ENCODE measurements around the gene AP4B1. TPM values are rescaled to one million over a fixed set of nuclear protein-coding genes. Genes with fewer than 3 reads are reported as not detected.

The AP4B1 gene
- total and polyA plus RNA-seq, 9 of the 15 experiments (the other 6 are each of a cell fraction or from before 2014, with no cell fraction given) = 15.8 to 36.5 (median 24.6) TPM

DNA sequence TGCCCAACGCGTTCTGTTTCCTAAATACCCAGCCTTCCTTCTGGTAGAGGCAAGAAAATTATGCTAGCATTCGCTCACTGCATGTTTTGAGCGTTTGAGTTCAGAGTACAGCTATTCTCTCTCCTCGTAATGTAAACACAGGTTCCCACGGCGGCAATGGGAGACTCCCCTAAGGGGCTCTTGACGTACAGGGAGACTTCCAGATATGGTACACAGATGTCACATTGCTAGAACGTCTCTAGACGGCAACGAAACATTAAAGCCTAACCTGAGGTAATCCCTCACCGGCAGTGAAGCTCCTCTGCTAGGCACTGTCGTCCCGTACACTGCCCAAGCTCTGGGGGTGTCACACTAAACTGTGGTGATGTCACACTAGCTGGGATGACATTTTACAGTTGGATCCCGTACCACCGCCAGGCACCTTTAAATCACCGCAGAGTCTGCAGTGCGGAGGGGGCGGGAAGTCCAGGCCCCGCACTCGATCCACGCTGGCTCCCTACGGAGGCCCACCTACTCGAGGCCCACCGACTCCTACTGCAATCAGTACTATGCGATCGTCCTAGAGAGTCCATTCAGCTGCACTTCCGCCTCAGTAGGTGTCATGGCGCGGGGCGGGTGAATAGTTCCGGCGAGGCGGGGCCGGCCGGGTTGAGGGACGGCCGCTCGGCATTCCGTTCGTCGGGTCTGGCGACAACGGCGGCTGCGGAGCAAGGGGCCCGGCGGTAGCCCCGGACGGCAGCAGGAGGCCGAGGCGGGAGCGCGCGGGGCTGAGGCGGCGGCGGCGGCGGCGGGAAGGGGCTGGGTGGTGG, 24.5 kb upstream of the AP4B1 start, which contains the start of gene HIPK1 (continued):
- TF ChIP-seq, protein P1, sequence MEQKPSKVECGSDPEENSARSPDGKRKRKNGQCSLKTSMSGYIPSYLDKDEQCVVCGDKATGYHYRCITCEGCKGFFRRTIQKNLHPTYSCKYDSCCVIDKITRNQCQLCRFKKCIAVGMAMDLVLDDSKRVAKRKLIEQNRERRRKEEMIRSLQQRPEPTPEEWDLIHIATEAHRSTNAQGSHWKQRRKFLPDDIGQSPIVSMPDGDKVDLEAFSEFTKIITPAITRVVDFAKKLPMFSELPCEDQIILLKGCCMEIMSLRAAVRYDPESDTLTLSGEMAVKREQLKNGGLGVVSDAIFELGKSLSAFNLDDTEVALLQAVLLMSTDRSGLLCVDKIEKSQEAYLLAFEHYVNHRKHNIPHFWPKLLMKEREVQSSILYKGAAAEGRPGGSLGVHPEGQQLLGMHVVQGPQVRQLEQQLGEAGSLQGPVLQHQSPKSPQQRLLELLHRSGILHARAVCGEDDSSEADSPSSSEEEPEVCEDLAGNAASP (IDR thresholded peaks at IDR 0.05) = no peak
- TF ChIP-seq CREBBP (IDR thresholded peaks at IDR 0.05; ENCODE audit: low read depth, low read length) = no peak
- peak; percentile 23; the same call in 1 of the 2 replicates for TF ChIP-seq ZC3H11A (IDR thresholded peaks at IDR 0.05; ENCODE audit: low read depth, low read length)
- TF ChIP-seq, protein P2, sequence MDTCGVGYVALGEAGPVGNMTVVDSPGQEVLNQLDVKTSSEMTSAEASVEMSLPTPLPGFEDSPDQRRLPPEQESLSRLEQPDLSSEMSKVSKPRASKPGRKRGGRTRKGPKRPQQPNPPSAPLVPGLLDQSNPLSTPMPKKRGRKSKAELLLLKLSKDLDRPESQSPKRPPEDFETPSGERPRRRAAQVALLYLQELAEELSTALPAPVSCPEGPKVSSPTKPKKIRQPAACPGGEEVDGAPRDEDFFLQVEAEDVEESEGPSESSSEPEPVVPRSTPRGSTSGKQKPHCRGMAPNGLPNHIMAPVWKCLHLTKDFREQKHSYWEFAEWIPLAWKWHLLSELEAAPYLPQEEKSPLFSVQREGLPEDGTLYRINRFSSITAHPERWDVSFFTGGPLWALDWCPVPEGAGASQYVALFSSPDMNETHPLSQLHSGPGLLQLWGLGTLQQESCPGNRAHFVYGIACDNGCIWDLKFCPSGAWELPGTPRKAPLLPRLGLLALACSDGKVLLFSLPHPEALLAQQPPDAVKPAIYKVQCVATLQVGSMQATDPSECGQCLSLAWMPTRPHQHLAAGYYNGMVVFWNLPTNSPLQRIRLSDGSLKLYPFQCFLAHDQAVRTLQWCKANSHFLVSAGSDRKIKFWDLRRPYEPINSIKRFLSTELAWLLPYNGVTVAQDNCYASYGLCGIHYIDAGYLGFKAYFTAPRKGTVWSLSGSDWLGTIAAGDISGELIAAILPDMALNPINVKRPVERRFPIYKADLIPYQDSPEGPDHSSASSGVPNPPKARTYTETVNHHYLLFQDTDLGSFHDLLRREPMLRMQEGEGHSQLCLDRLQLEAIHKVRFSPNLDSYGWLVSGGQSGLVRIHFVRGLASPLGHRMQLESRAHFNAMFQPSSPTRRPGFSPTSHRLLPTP (IDR thresholded peaks at IDR 0.05; ENCODE audit: borderline replicate concordance, extremely low read depth, insufficient read length) = no peak
- peak; percentile 95 for TF ChIP-seq ETV1 (tag; conservative IDR thresholded peaks at IDR 0.05; ENCODE audit: low read depth)
- TF ChIP-seq HNRNPUL1 (IDR thresholded peaks at IDR 0.05; ENCODE audit: low read length) = no peak
- TF ChIP-seq TAF15 (IDR thresholded peaks at IDR 0.05; ENCODE audit: low read depth, low read length) = no peak
- TF ChIP-seq POLR2AphosphoS5 (IDR thresholded peaks at IDR 0.05; ENCODE audit: control insufficient read depth, insufficient read depth, low read depth, low read length) = peak; percentile 64; the same call in 1 of the 2 replicates
- no peak for TF ChIP-seq TGIF2 (CRISPR knock-in tag; IDR thresholded peaks at IDR 0.05)
- no peak for TF ChIP-seq TFAM (CRISPR knock-in tag; conservative IDR thresholded peaks at IDR 0.05)
- no peak for TF ChIP-seq ZNF274 (IDR thresholded peaks at IDR 0.05; ENCODE audit: borderline replicate concordance, low read depth, low read length)
- TF ChIP-seq, protein P3, sequence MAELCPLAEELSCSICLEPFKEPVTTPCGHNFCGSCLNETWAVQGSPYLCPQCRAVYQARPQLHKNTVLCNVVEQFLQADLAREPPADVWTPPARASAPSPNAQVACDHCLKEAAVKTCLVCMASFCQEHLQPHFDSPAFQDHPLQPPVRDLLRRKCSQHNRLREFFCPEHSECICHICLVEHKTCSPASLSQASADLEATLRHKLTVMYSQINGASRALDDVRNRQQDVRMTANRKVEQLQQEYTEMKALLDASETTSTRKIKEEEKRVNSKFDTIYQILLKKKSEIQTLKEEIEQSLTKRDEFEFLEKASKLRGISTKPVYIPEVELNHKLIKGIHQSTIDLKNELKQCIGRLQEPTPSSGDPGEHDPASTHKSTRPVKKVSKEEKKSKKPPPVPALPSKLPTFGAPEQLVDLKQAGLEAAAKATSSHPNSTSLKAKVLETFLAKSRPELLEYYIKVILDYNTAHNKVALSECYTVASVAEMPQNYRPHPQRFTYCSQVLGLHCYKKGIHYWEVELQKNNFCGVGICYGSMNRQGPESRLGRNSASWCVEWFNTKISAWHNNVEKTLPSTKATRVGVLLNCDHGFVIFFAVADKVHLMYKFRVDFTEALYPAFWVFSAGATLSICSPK (IDR thresholded peaks at IDR 0.05; ENCODE audit: borderline replicate concordance) = no peak
- TF ChIP-seq EP400 (IDR thresholded peaks at IDR 0.05) = peak; percentile 94
- TF ChIP-seq, protein P4, sequence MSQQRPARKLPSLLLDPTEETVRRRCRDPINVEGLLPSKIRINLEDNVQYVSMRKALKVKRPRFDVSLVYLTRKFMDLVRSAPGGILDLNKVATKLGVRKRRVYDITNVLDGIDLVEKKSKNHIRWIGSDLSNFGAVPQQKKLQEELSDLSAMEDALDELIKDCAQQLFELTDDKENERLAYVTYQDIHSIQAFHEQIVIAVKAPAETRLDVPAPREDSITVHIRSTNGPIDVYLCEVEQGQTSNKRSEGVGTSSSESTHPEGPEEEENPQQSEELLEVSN (IDR thresholded peaks at IDR 0.05; ENCODE audit: borderline replicate concordance in 1 of 2, extremely low read depth in 1 of 2, insufficient read depth in 1 of 2, insufficient read length in 1 of 2, low read depth in 1 of 2, low read length in 1 of 2, poor library complexity in 1 of 2, severe bottlenecking in 1 of 2) = peak; percentile 49 to 54
- no peak for TF ChIP-seq CREB5 (CRISPR knock-in tag; IDR thresholded peaks at IDR 0.05)
- no peak for TF ChIP-seq ZSCAN29 (IDR thresholded peaks at IDR 0.05)
- peak; percentile 100 for TF ChIP-seq ELF1 (tag; IDR thresholded peaks at IDR 0.05)
- TF ChIP-seq ARNT (IDR thresholded peaks at IDR 0.05) = no peak

All from K562 (cell line).